Smooth muscle cell (in vitro differentiated cells): ENCODE data around the gene VAV3. TPM values are rescaled to one million over a fixed set of nuclear protein-coding genes. Genes with fewer than 3 reads are reported as not detected.
A peak's percentile ranks its signal among the peaks of the same experiment; 100 is the strongest.

Source experiments
- DNase-seq: peaks from one replicate; lab custom pipeline; 2025; ENCODE audit not compliant: unreplicated experiment; lab: John Stamatoyannopoulos, UW
- H2AFZ ChIP-seq: fragments of 200-600 bp; sonication (generic); 2 replicates; pipeline ENCODE4 v1.6.0; 2016; ENCODE audit warnings: antibody characterized with exemption, low read depth, mild to moderate bottlenecking
- H3F3A ChIP-seq: fragments of 200-600 bp; sonication (generic); 2 replicates; pipeline ENCODE4 v1.6.0; 2017; ENCODE audit warnings: antibody characterized with exemption, low read depth
- H3K27ac ChIP-seq: fragments of 200-600 bp; sonication (generic); 2 replicates; pipeline ENCODE4 v1.5.1; 2016; ENCODE audit warnings: low read depth, mild to moderate bottlenecking
- H3K27me3 ChIP-seq: fragments of 200-600 bp; sonication (generic); 2 replicates; pipeline ENCODE4 v1.6.1; 2016; ENCODE audit warnings: low read depth, mild to moderate bottlenecking
- H3K36me3 ChIP-seq: fragments of 200-600 bp; sonication (generic); 2 replicates; pipeline ENCODE4 v1.5.1; 2016; ENCODE audit warnings: low read depth
- H3K4me1 ChIP-seq: fragments of 200-600 bp; sonication (generic); 2 replicates; pipeline ENCODE4 v1.5.1; 2016; ENCODE audit warnings: low read depth
- H3K4me2 ChIP-seq: fragments of 200-600 bp; sonication (generic); 2 replicates; pipeline ENCODE4 v1.6.0; 2016; ENCODE audit warnings: mild to moderate bottlenecking
- H3K4me3 ChIP-seq: fragments of 200-600 bp; sonication (generic); 2 replicates; pipeline ENCODE4 v1.5.1; 2016; ENCODE audit warnings: mild to moderate bottlenecking
- H3K79me2 ChIP-seq: fragments of 200-600 bp; sonication (generic); 2 replicates; pipeline ENCODE4 v1.6.0; 2016; ENCODE audit warnings: low read depth, mild to moderate bottlenecking
- H3K9ac ChIP-seq: fragments of 200-600 bp; sonication (generic); 2 replicates; pipeline ENCODE4 v1.6.0; 2016; ENCODE audit warnings: low read depth
- H3K9me3 ChIP-seq: fragments of 200-600 bp; sonication (generic); replicated peaks from 2 replicates; pipeline ENCODE4 v1.5.1; 2016; ENCODE audit warnings: low read depth
- H4K20me1 ChIP-seq: fragments of 200-600 bp; sonication (generic); 2 replicates; pipeline ENCODE4 v1.6.0; 2016; ENCODE audit warnings: low read depth
- CTCF ChIP-seq: fragments of 200-600 bp; sonication (generic); IDR thresholded peaks from 2 replicates; pipeline ENCODE4 v1.5.1; 2017; ENCODE audit warnings: borderline replicate concordance, mild to moderate bottlenecking, antibody characterized with exemption; ENCODE audit not compliant: insufficient read depth, poor library complexity, severe bottlenecking
- WGBS: methylation state at CpG from one replicate; pipeline ENCODE4 v1.1.7; 2016; ENCODE audit warnings: low lambda C conversion rate; 5-methylcytosine and 5-hydroxymethylcytosine counted together
- polyA plus RNA-seq: library from polyadenylated mRNA; unstranded; fragments of >200 nt; fragmentation: Nextera tagmentation; extraction: Ambion mirVana; gene quantifications from 2 replicates; pipeline ENCODE4 v1.2.1, GENCODE V29; 2016
- total RNA-seq: library from RNA; depleted of rRNA; stranded (reverse); fragments of >200 nt; gene quantifications from 2 replicates; pipeline ENCODE4 v1.2.3, GENCODE V29; 2014

VAV3 gene
- total and polyA plus RNA-seq, 2 experiments from 2014 or later, result 0.62 to 10.1 TPM

GRCh38 chr1:107692580-107693345 lies 272.2 kb downstream of the VAV3 start:
- H2AFZ ChIP-seq, result no peak overlapping the region
- no peak overlapping the region for H3K9ac ChIP-seq
- WGBS, result 34% methylated on average over 8 of the region's 8 CpGs
- no peaks in the 10 kb centered on the region for H3K36me3 ChIP-seq
- no peak for TF ChIP-seq CTCF
- no peaks in the 10 kb centered on the region for H4K20me1 ChIP-seq
- no peaks in the 10 kb centered on the region for H3K79me2 ChIP-seq
- no peak overlapping the region for H3K4me2 ChIP-seq
- no peak overlapping the region for H3K4me3 ChIP-seq
- no peaks in the 10 kb centered on the region for H3K4me1 ChIP-seq
- H3K9me3 ChIP-seq, result no peaks in the 10 kb centered on the region
- H3K27ac ChIP-seq, result no peak overlapping the region
- H3K27me3 ChIP-seq, result no peaks in the 10 kb centered on the region
- no peaks in the 10 kb centered on the region for H3F3A ChIP-seq
- no peak for DNase-seq

GRCh38 chr1:107691540-107691939 lies 273.4 kb downstream of the VAV3 start:
- no peak for TF ChIP-seq CTCF
- no peak for DNase-seq
- Histone ChIP-seq H3K9ac (no peak overlapping the region), H3K9me3 (no peaks in the 10 kb centered on the region), H2AFZ (no peak overlapping the region), H3F3A (no peaks in the 10 kb centered on the region), H3K79me2 (no peaks in the 10 kb centered on the region), H3K27ac (no peak overlapping the region), H3K36me3 (no peaks in the 10 kb centered on the region), H3K27me3 (no peaks in the 10 kb centered on the region), H3K4me3 (no peak overlapping the region), H3K4me2 (no peak overlapping the region), H4K20me1 (no peaks in the 10 kb centered on the region), H3K4me1 (no peaks in the 10 kb centered on the region)

- no peak for TF ChIP-seq CTCF
- Histone ChIP-seq H4K20me1 (no peaks in the 10 kb centered on the region), H3F3A (no peaks in the 10 kb centered on the region), H3K79me2 (no peaks in the 10 kb centered on the region), H3K9ac (no peak overlapping the region), H3K27me3 (no peaks in the 10 kb centered on the region), H3K4me1 (no peaks in the 10 kb centered on the region), H3K9me3 (no peaks in the 10 kb centered on the region), H3K27ac (no peak overlapping the region), H2AFZ (no peak overlapping the region), H3K36me3 (no peaks in the 10 kb centered on the region), H3K4me2 (no peak overlapping the region), H3K4me3 (no peak overlapping the region)
- WGBS, result 84% methylated on average over 2 of the region's 2 CpGs
- DNase-seq, result no peak
Measured at GRCh38 chr1:107690491-107690890, 274.5 kb downstream of the VAV3 start.

GRCh38 chr1:107689733-107690132 lies 275.2 kb downstream of the VAV3 start:
- Histone ChIP-seq H3K27ac (peak overlapping the region; percentile 70), H3K4me1 (no peaks in the 10 kb centered on the region), H3F3A (no peaks in the 10 kb centered on the region), H3K4me3 (no peak overlapping the region), H3K27me3 (no peaks in the 10 kb centered on the region), H4K20me1 (no peaks in the 10 kb centered on the region), H3K4me2 (no peak overlapping the region), H3K9ac (no peak overlapping the region), H3K9me3 (no peaks in the 10 kb centered on the region), H2AFZ (no peak overlapping the region), H3K79me2 (no peaks in the 10 kb centered on the region), H3K36me3 (no peaks in the 10 kb centered on the region)
- DNase-seq, result no peak
- 86% methylated on average over 4 of the region's 4 CpGs for WGBS
- no peak for TF ChIP-seq CTCF
